Left kidney (tissue), 8 donors: ENCODE data around the gene DDAH2. TPM values are rescaled to one million over a fixed set of nuclear protein-coding genes. Genes with fewer than 3 reads are reported as not detected.
A peak's percentile ranks its signal among the peaks of the same experiment; 100 is the strongest.

Source experiments
- DNase-seq: peaks from one replicate; pipeline ENCODE4 v3.0.0-alpha.2; 2013
- long read RNA-seq, 8 donors: transcript quantifications; one replicate each; lab custom pipeline, GENCODE V29; 2026
- polyA plus RNA-seq: library from polyadenylated mRNA; unstranded; fragments of 120-200 nt; gene quantifications from one replicate; pipeline ENCODE4 v1.2.1, GENCODE V29; 2013; ENCODE audit not compliant: insufficient read length

The DDAH2 gene
- polyA plus RNA-seq: 148 TPM
- long read RNA-seq, donor 1, transcript DDAH2-212 (6 exons, 1,688 nt): minor isoform, 29 of 199 reads
- long read RNA-seq, donor 1, transcript DDAH2-211 (7 exons, 1,330 nt): minor isoform, 9 of 199 reads
- long read RNA-seq, donor 1, transcript DDAH2-213 (7 exons, 1,688 nt): major isoform, 139 of 199 reads
- long read RNA-seq, donor 1, partial matches to known transcripts: 18 of 199 reads
- long read RNA-seq, donor 1, other reads (novel, unspliced or antisense): 0 of 199 reads
- long read RNA-seq, donor 2, transcript DDAH2-212 (6 exons, 1,688 nt): minor isoform, 30 of 193 reads
- long read RNA-seq, donor 2, transcript DDAH2-213 (7 exons, 1,688 nt): major isoform, 100 of 193 reads
- long read RNA-seq, donor 2, transcript DDAH2-211 (7 exons, 1,330 nt): minor isoform, 15 of 193 reads
- long read RNA-seq, donor 2, partial matches to known transcripts: 46 of 193 reads
- long read RNA-seq, donor 2, other reads (novel, unspliced or antisense): 0 of 193 reads
- long read RNA-seq, donor 3, transcript DDAH2-213 (7 exons, 1,688 nt): major isoform, 94 of 177 reads
- long read RNA-seq, donor 3, transcript DDAH2-212 (6 exons, 1,688 nt): minor isoform, 33 of 177 reads
- long read RNA-seq, donor 3, transcript DDAH2-211 (7 exons, 1,330 nt): minor isoform, 5 of 177 reads
- long read RNA-seq, donor 3, partial matches to known transcripts: 41 of 177 reads
- long read RNA-seq, donor 3, other reads (novel, unspliced or antisense): 0 of 177 reads
- long read RNA-seq, donor 4, transcript DDAH2-213 (7 exons, 1,688 nt): major isoform, 5 of 30 reads
- long read RNA-seq, donor 4, partial matches to known transcripts: 22 of 30 reads
- long read RNA-seq, donor 4, other reads (novel, unspliced or antisense): 0 of 30 reads
- long read RNA-seq, donor 5, transcript DDAH2-211 (7 exons, 1,330 nt): minor isoform, 11 of 292 reads
- long read RNA-seq, donor 5, transcript DDAH2-213 (7 exons, 1,688 nt): major isoform, 152 of 292 reads
- long read RNA-seq, donor 5, transcript DDAH2-212 (6 exons, 1,688 nt): minor isoform, 38 of 292 reads
- long read RNA-seq, donor 5, partial matches to known transcripts: 59 of 292 reads
- long read RNA-seq, donor 5, other reads (novel, unspliced or antisense): 26 of 292 reads
- long read RNA-seq, donor 6, transcript DDAH2-212 (6 exons, 1,688 nt): minor isoform, 36 of 304 reads
- long read RNA-seq, donor 6, transcript DDAH2-213 (7 exons, 1,688 nt): major isoform, 125 of 304 reads
- long read RNA-seq, donor 6, transcript DDAH2-211 (7 exons, 1,330 nt): minor isoform, 12 of 304 reads
- long read RNA-seq, donor 6, partial matches to known transcripts: 117 of 304 reads
- long read RNA-seq, donor 6, other reads (novel, unspliced or antisense): 9 of 304 reads
- long read RNA-seq, donor 7, transcript DDAH2-213 (7 exons, 1,688 nt): major isoform, 161 of 359 reads
- long read RNA-seq, donor 7, transcript DDAH2-212 (6 exons, 1,688 nt): minor isoform, 43 of 359 reads
- long read RNA-seq, donor 7, transcript DDAH2-211 (7 exons, 1,330 nt): minor isoform, 13 of 359 reads
- long read RNA-seq, donor 7, partial matches to known transcripts: 124 of 359 reads
- long read RNA-seq, donor 7, other reads (novel, unspliced or antisense): 13 of 359 reads
- long read RNA-seq, donor 8, transcript DDAH2-212 (6 exons, 1,688 nt): minor isoform, 11 of 73 reads
- long read RNA-seq, donor 8, transcript DDAH2-213 (7 exons, 1,688 nt): major isoform, 31 of 73 reads
- long read RNA-seq, donor 8, partial matches to known transcripts: 28 of 73 reads
- long read RNA-seq, donor 8, other reads (novel, unspliced or antisense): 0 of 73 reads

- DNase-seq: no peak
These were observed at the start of gene DDAH2 for GRCh38 chr6:31728767-31729514. Gene DDAH2 (minus strand): TSS chr6:31729299. CDS start chr6:31729161, 138 bp downstream.

- DNase-seq: no peak
These were observed 49.1 kb upstream of the DDAH2 start for GRCh38 chr6:31778193-31778592.

- DNase-seq: no peak
These were observed 48.6 kb upstream of the DDAH2 start for GRCh38 chr6:31777667-31778050.

GRCh38 chr6:31776989-31777666, 48.0 kb upstream of the DDAH2 start, which contains the start of gene VWA7:
Gene VWA7 (minus strand): TSS chr6:31777328. CDS start chr6:31776779, 549 bp downstream.
- peak; percentile 86 for DNase-seq

- no peak for DNase-seq
These were observed 47.4 kb upstream of the DDAH2 start for GRCh38 chr6:31776485-31776988.

GRCh38 chr6:31775633-31776484, 46.8 kb upstream of the DDAH2 start:
- DNase-seq: no peak

GRCh38 chr6:31775184-31775583, 46.1 kb upstream of the DDAH2 start:
- no peak for DNase-seq

GRCh38 chr6:31771992-31772358, 42.9 kb upstream of the DDAH2 start:
- no peak for DNase-seq

GRCh38 chr6:31770860-31771259, 41.8 kb upstream of the DDAH2 start:
- DNase-seq: no peak

GRCh38 chr6:31769684-31770371, 40.7 kb upstream of the DDAH2 start:
- no peak for DNase-seq

GRCh38 chr6:31768363-31769257, 39.5 kb upstream of the DDAH2 start:
- no peak for DNase-seq

GRCh38 chr6:31767096-31767645, 38.1 kb upstream of the DDAH2 start:
- DNase-seq: no peak

GRCh38 chr6:31765910-31766794, 37.1 kb upstream of the DDAH2 start:
- peak; percentile 34 for DNase-seq

- DNase-seq: no peak
These were observed 36.4 kb upstream of the DDAH2 start for GRCh38 chr6:31765559-31765909.

- no peak for DNase-seq
These were observed 35.1 kb upstream of the DDAH2 start for GRCh38 chr6:31764198-31764597.

- peak; percentile 40 for DNase-seq
These were observed 34.5 kb upstream of the DDAH2 start for GRCh38 chr6:31763619-31763940.
